Measurements from ENCODE around the gene MORN1.

The MORN1 gene

DNA sequence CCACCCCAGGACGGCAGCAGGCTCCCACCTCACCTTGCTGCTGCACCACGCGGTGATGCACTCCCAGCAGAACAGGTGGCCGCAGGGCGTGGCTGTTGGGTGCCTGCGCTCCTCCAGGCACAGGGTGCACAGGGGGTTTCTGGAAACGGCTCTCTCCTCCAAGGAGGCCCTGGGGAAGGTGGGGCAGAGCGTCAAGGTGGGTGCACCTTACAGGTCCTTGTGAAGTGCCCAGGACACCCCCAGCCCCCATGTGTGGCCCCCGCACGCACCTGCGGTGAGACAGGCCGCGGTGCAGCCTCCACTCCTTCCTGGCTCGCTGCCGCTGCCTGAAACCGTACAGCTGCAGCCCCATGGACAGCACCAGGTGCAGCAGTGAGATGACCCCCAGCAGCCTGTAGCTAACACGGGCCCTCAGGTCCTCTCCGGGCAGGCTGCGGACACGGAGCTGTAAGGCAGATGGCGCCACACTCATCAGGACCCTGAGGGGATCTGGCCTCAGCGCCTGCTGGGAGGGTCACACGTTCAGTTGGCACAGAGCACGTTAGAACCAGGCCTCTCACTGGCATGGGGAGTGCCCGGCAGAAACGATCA, 15.2 kb upstream of the MORN1 start:
- WGBS, 2 donors (ENCODE audit: extremely low coverage in 2 of 2, insufficient read length in 2 of 2, insufficient replicate concordance in 1 of 2), result no CpG with 5 or more reads among the region's 26 CpGs
- H3K14ac ChIP-seq (ENCODE audit: low read length), result peak overlapping the region; percentile 63
- H3K23ac ChIP-seq (ENCODE audit: low read depth, low read length, poor library complexity), result peak overlapping the region; percentile 85
- no peak overlapping the region for H4K8ac ChIP-seq (ENCODE audit: low read depth, low read length)
- H3K18ac ChIP-seq (ENCODE audit: low read length), result no peak overlapping the region
- no peak overlapping the region for H4K91ac ChIP-seq (ENCODE audit: low read depth, low read length, poor library complexity)
- H3K27me3 ChIP-seq (ENCODE audit: control insufficient read depth in 3 of 3, insufficient read depth in 3 of 3, low read depth in 1 of 3, low read length in 3 of 3), result no peaks in the 10 kb centered on the region
- peak overlapping the region; percentile 39 for H2BK5ac ChIP-seq (ENCODE audit: low read length)
- H3K4ac ChIP-seq (ENCODE audit: low read length), result no peak overlapping the region
- H3K4me3 ChIP-seq (ENCODE audit: low read length in 2 of 2), result peak overlapping the region in 1 of 2 donors; percentile 9
- no peak overlapping the region for H2BK12ac ChIP-seq (ENCODE audit: low read length)
- H2AFZ ChIP-seq (ENCODE audit: low read length), result no peak overlapping the region
- H3K36me3 ChIP-seq (replicated peaks in 1 of 2; ENCODE audit: control insufficient read depth in 2 of 2, insufficient read depth in 2 of 2, low read length in 2 of 2), result peaks cover 55 to 85% of the 10 kb centered on the region in 2 donors
- H3K79me1 ChIP-seq (ENCODE audit: low read depth, low read length), result peaks cover 9% of the 10 kb centered on the region
- H3K9ac ChIP-seq (ENCODE audit: low read depth, low read length, poor library complexity), result no peak overlapping the region
- peak overlapping the region; percentile 43 for H2AK5ac ChIP-seq (ENCODE audit: low read depth, low read length)
- H3K4me2 ChIP-seq (ENCODE audit: insufficient read depth, low read length, poor library complexity, severe bottlenecking), result no peak overlapping the region
- H3K9me3 ChIP-seq (replicated peaks in 1 of 2; ENCODE audit: control insufficient read depth in 2 of 2, insufficient read depth in 1 of 2, low read depth in 1 of 2, low read length in 2 of 2), result no peaks in the 10 kb centered on the region
- DNase-seq (ENCODE audit: low spot score), result no peak
- no peak overlapping the region for H2BK120ac ChIP-seq (ENCODE audit: low read depth, low read length)
- H3K27ac ChIP-seq (replicated peaks; ENCODE audit: low read length), result no peak overlapping the region
- no peaks in the 10 kb centered on the region for H3K4me1 ChIP-seq (ENCODE audit: control insufficient read depth in 2 of 2, insufficient read depth in 1 of 2, low read depth in 1 of 2, low read length in 2 of 2)
- no peak overlapping the region for H2BK15ac ChIP-seq (ENCODE audit: low read length)

DNA sequence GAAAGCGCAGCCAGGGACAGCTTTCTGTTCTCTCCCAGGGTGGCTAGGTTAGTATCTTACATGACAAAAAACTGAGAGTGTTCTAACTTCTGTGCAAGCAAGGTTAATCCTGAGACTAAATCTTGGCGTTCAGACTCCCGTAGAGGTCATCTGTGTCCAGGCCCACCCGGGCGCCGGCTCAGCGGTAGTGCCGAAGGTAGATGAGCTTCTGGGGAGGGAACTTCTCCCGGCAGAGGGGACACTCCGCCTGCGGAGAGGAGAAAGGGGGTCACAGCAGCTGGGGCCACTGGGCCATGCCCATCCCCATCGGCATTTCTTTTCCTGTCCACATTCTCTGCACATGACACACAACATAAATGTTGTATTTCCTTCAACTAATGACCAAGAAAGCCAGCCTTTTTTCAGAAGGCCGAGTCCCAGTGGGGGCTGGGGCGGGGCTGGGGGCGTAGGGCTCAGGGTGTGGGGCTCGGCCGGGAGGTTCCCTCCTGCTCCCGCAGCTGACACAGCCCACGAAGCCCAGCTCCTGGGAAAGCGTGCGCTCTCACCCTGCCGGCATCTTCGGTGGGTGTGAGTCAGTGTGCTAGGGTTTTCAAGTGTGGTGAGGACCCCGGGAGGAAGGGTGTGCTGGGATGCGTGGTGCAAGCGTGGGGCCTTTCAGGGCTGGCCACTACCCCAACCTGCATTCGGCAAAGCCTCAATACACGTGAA, 14.4 kb upstream of the MORN1 start:
- Histone ChIP-seq H3K4ac (ENCODE audit: low read length) (no peak overlapping the region), H3K36me3 (replicated peaks in 1 of 2; ENCODE audit: control insufficient read depth in 2 of 2, insufficient read depth in 2 of 2, low read length in 2 of 2) (peaks cover 57 to 90% of the 10 kb centered on the region in 2 donors), H3K14ac (ENCODE audit: low read length) (no peak overlapping the region), H2BK15ac (ENCODE audit: low read length) (no peak overlapping the region), H3K23ac (ENCODE audit: low read depth, low read length, poor library complexity) (no peak overlapping the region), H3K27me3 (ENCODE audit: control insufficient read depth in 3 of 3, insufficient read depth in 3 of 3, low read depth in 1 of 3, low read length in 3 of 3) (no peaks in the 10 kb centered on the region), H3K9ac (ENCODE audit: low read depth, low read length, poor library complexity) (no peak overlapping the region), H3K79me1 (ENCODE audit: low read depth, low read length) (peaks cover 10% of the 10 kb centered on the region), H2AK5ac (ENCODE audit: low read depth, low read length) (no peak overlapping the region), H4K8ac (ENCODE audit: low read depth, low read length) (no peak overlapping the region), H2BK12ac (ENCODE audit: low read length) (no peak overlapping the region), H3K18ac (ENCODE audit: low read length) (no peak overlapping the region), H3K27ac (replicated peaks; ENCODE audit: low read length) (no peak overlapping the region), H2BK120ac (ENCODE audit: low read depth, low read length) (no peak overlapping the region), H3K9me3 (replicated peaks in 1 of 2; ENCODE audit: control insufficient read depth in 2 of 2, insufficient read depth in 1 of 2, low read depth in 1 of 2, low read length in 2 of 2) (no peaks in the 10 kb centered on the region), H3K4me2 (ENCODE audit: insufficient read depth, low read length, poor library complexity, severe bottlenecking) (no peak overlapping the region), H2BK5ac (ENCODE audit: low read length) (no peak overlapping the region), H2AFZ (ENCODE audit: low read length) (no peak overlapping the region), H3K4me1 (ENCODE audit: control insufficient read depth in 2 of 2, insufficient read depth in 1 of 2, low read depth in 1 of 2, low read length in 2 of 2) (no peaks in the 10 kb centered on the region), H3K4me3 (ENCODE audit: low read length in 2 of 2) (no peak overlapping the region), H4K91ac (ENCODE audit: low read depth, low read length, poor library complexity) (no peak overlapping the region)
- DNase-seq (ENCODE audit: low spot score), result no peak
- WGBS, 2 donors (ENCODE audit: extremely low coverage in 2 of 2, insufficient read length in 2 of 2, insufficient replicate concordance in 1 of 2), result no CpG with 5 or more reads among the region's 28 CpGs

DNA sequence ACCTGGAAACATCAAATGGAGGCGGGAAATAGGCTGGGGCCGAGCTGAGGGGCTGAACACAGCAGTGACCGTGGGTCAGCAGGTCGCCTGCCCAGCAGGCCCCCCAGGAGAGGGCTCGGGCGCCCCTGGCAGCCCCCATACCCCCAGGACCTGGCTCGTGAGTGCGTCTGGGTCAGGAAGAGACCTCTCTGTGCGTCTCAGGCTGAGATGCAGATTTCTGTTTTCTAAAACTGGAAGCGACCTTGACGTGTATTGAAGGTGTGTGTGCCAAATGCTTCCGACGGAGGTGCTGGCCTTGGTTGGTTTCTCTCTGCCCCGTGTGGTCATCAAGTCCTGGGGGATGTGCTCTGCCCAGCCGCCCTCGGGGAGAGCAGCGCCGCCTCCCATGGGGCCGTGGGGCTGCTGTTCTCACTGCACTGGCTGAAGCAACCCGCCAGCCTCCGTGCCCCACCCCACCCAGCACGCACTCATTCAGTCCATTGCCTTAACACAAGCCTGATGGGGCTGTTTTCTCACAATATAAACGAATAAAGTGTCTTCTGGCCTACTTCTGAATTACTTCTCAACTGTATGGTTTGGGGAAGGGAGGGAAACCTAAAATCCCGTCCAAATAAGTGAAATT, 13.6 kb upstream of the MORN1 start:
- no peak overlapping the region for H2BK12ac ChIP-seq (ENCODE audit: low read length)
- H3K23ac ChIP-seq (ENCODE audit: low read depth, low read length, poor library complexity), result no peak overlapping the region
- H3K18ac ChIP-seq (ENCODE audit: low read length), result no peak overlapping the region
- H2BK5ac ChIP-seq (ENCODE audit: low read length), result no peak overlapping the region
- no peaks in the 10 kb centered on the region for H3K4me1 ChIP-seq (ENCODE audit: control insufficient read depth in 2 of 2, insufficient read depth in 1 of 2, low read depth in 1 of 2, low read length in 2 of 2)
- no peak overlapping the region for H4K8ac ChIP-seq (ENCODE audit: low read depth, low read length)
- H2AFZ ChIP-seq (ENCODE audit: low read length), result no peak overlapping the region
- no peak for DNase-seq (ENCODE audit: low spot score)
- H3K4ac ChIP-seq (ENCODE audit: low read length), result no peak overlapping the region
- no peaks in the 10 kb centered on the region for H3K9me3 ChIP-seq (replicated peaks in 1 of 2; ENCODE audit: control insufficient read depth in 2 of 2, insufficient read depth in 1 of 2, low read depth in 1 of 2, low read length in 2 of 2)
- H3K27me3 ChIP-seq (ENCODE audit: control insufficient read depth in 3 of 3, insufficient read depth in 3 of 3, low read depth in 1 of 3, low read length in 3 of 3), result no peaks in the 10 kb centered on the region
- peaks cover 64 to 94% of the 10 kb centered on the region in 2 donors for H3K36me3 ChIP-seq (replicated peaks in 1 of 2; ENCODE audit: control insufficient read depth in 2 of 2, insufficient read depth in 2 of 2, low read length in 2 of 2)
- H4K91ac ChIP-seq (ENCODE audit: low read depth, low read length, poor library complexity), result no peak overlapping the region
- peaks cover 10% of the 10 kb centered on the region for H3K79me1 ChIP-seq (ENCODE audit: low read depth, low read length)
- no peak overlapping the region for H3K27ac ChIP-seq (replicated peaks; ENCODE audit: low read length)
- no peak overlapping the region for H2AK5ac ChIP-seq (ENCODE audit: low read depth, low read length)
- no peak overlapping the region for H3K4me3 ChIP-seq (ENCODE audit: low read length in 2 of 2)
- no peak overlapping the region for H2BK15ac ChIP-seq (ENCODE audit: low read length)
- H3K9ac ChIP-seq (ENCODE audit: low read depth, low read length, poor library complexity), result no peak overlapping the region
- WGBS, 2 donors (ENCODE audit: extremely low coverage in 2 of 2, insufficient read length in 2 of 2, insufficient replicate concordance in 1 of 2), result no CpG with 5 or more reads among the region's 24 CpGs
- no peak overlapping the region for H3K4me2 ChIP-seq (ENCODE audit: insufficient read depth, low read length, poor library complexity, severe bottlenecking)
- no peak overlapping the region for H3K14ac ChIP-seq (ENCODE audit: low read length)
- no peak overlapping the region for H2BK120ac ChIP-seq (ENCODE audit: low read depth, low read length)

DNA sequence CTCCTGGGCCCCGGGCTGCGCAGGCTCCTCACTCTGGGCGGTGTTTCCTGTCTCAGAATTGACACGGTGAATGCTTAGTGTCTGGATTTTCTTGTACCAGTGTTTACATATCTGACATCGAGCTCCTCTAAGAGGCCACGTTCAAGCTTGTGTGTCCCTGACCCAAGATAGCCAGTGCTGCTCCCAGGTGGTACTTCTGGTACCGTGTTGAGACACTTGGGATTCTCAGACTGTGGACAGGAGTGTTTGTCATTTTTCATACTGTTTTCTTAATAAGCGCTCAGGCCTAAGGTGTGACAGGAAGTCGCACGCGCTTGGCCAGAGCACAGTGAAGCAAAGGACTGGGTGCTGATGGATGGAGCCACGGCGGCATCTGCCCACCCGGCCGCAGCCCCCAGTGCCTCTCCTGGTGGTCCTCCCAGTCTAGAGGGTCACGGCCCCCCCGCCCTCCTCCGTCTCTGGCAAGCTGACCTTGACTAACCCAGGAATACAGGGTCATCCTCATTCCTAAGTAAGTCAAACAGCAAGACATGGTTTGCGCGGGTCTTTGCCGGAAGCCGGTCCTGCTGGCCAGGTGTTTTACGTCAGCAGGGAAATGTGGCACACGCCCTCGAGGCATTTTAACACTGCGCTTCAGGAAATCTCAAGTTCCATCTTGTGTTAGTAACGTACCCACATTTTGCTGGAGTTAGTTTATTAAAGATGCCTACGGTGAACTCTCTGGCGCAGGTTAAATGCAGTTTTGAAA, 13.0 kb upstream of the MORN1 start:
- no peak overlapping the region for H2BK15ac ChIP-seq (ENCODE audit: low read length)
- no peak overlapping the region for H3K27ac ChIP-seq (replicated peaks; ENCODE audit: low read length)
- no peak overlapping the region for H3K4me3 ChIP-seq (ENCODE audit: low read length in 2 of 2)
- no peaks in the 10 kb centered on the region for H3K9me3 ChIP-seq (replicated peaks in 1 of 2; ENCODE audit: control insufficient read depth in 2 of 2, insufficient read depth in 1 of 2, low read depth in 1 of 2, low read length in 2 of 2)
- no peak overlapping the region for H2BK12ac ChIP-seq (ENCODE audit: low read length)
- DNase-seq (ENCODE audit: low spot score), result no peak
- no peak overlapping the region for H2AK5ac ChIP-seq (ENCODE audit: low read depth, low read length)
- no peak overlapping the region for H3K18ac ChIP-seq (ENCODE audit: low read length)
- H3K4me1 ChIP-seq (ENCODE audit: control insufficient read depth in 2 of 2, insufficient read depth in 1 of 2, low read depth in 1 of 2, low read length in 2 of 2), result no peaks in the 10 kb centered on the region
- no peak overlapping the region for H3K9ac ChIP-seq (ENCODE audit: low read depth, low read length, poor library complexity)
- H3K36me3 ChIP-seq (replicated peaks in 1 of 2; ENCODE audit: control insufficient read depth in 2 of 2, insufficient read depth in 2 of 2, low read length in 2 of 2), result peaks cover 69 to 94% of the 10 kb centered on the region in 2 donors
- H3K79me1 ChIP-seq (ENCODE audit: low read depth, low read length), result peaks cover 9% of the 10 kb centered on the region
- no peak overlapping the region for H3K23ac ChIP-seq (ENCODE audit: low read depth, low read length, poor library complexity)
- no peak overlapping the region for H2BK5ac ChIP-seq (ENCODE audit: low read length)
- WGBS, 2 donors (ENCODE audit: extremely low coverage in 2 of 2, insufficient read length in 2 of 2, insufficient replicate concordance in 1 of 2), result no CpG with 5 or more reads among the region's 29 CpGs
- no peak overlapping the region for H3K4me2 ChIP-seq (ENCODE audit: insufficient read depth, low read length, poor library complexity, severe bottlenecking)
- no peak overlapping the region for H3K14ac ChIP-seq (ENCODE audit: low read length)
- H3K27me3 ChIP-seq (ENCODE audit: control insufficient read depth in 3 of 3, insufficient read depth in 3 of 3, low read depth in 1 of 3, low read length in 3 of 3), result no peaks in the 10 kb centered on the region
- H4K8ac ChIP-seq (ENCODE audit: low read depth, low read length), result no peak overlapping the region
- H3K4ac ChIP-seq (ENCODE audit: low read length), result no peak overlapping the region
- H2BK120ac ChIP-seq (ENCODE audit: low read depth, low read length), result no peak overlapping the region
- H4K91ac ChIP-seq (ENCODE audit: low read depth, low read length, poor library complexity), result no peak overlapping the region
- H2AFZ ChIP-seq (ENCODE audit: low read length), result no peak overlapping the region
